HG03432 (cell line): ENCODE data around the gene RTN4RL1.
"Not testable (repeated sequence)": the region's sequence is repeated elsewhere in the genome, so short reads cannot be mapped to it uniquely, and the experiment has no call there.

Source experiments
- ATAC-seq: cut with Tn5 transposase; IDR thresholded peaks from one replicate; pipeline ENCODE4 v1.9.1; 2021; ENCODE audit warnings: mild to moderate bottlenecking, moderate library complexity; ENCODE audit not compliant: unreplicated experiment

RTN4RL1 gene

DNA sequence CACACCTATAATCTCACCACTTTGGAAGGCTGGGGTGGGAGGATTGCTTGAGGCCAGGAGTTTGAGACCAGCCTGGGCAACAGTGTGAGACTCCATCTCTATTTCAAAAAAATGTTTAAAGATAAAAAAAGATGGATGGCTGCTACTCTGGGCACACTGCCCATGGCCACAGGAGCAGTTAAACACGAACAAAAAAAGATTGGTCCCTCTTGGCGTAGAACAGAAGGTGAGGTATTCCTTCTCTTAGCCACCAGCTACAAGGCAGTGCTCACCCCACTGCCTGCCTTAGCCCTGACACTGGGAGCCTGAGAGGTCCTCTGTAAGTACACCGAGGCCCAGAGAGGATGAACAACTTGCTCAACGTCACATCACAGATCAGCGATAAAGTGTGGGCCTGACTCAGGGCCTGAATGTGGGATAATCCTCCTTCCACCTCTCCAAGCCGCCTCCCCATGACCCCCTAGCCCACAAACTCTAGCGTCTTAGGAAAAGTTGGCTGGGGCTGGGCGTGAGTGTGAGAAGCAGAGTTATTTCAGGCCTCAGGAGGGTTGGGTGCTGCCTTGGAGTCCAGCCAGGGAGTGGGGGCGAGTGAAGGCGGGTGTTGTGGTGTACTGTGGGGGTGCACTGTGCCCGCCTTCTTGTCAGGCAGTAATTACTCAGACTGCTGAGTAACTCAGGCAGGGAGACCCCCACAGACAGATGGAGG lies 2.5 kb upstream of the RTN4RL1 start:
- ATAC-seq, result no peak

DNA sequence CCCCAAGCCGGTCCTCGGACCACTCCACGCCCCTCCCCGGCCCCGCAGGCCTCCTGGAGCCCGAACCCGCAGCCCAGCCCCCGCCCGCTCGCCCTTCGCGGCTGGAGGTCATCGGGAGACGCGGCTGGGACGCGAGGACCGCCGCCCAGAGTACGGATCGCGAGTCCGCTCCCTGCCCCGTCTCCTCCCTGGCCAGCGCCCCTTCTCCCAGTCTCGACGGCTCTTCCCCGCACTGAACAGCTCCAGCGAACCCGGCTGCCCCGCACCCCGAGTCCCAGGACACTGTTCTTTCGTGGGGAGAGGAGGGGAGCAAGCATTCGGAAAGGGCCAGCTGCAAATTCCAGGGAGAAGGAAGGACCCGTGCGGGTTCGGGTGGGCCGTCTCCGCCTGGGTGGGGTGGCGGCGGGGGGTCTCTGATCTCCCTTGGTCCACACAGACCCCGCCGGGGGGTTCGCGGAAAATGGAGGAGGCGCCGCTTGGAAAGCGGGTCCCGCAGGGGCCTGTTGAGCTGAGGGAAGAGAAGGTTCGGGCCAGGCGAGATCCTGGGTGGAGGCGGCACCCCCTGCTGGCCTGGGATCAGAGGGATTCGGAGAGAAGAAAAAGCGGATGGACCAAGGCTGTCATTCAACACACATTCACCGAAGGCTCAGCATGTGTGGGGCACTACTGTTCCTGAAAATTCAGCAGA lies 632 bp upstream of the RTN4RL1 start:
- no peak for ATAC-seq

DNA sequence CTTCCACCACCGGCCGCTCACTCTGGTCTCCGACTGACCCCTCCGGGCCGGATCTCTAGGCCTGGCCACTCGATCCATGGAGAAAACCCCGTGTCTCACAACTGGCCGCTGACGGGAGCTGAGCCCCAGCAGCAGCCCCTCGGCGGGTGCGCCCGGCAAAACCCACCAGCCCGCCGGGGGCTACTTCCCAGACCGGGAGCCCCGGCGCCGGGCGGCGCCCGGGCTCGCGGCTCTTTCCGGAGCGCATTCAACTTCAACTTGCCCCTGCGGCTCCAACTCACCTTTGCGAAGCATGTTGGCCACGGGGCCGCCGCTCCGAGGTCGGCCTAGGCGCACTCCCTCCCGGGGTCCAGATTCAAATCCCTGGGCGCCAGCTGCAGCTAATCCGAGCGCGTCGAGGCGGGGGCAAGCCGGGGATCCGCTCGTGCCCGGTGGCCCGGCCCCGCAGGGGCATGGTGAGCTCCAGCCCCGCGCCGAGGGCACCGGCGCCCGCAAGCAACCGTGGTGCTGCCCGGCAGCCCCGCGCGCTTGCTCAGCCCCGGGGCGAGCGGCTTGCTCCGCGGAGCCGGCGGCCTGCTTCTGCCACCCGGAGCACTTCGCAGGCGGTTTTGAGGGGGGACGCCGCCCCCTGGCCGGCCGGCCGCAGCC lies 438 bp downstream of the RTN4RL1 start:
- ATAC-seq, result no peak

DNA sequence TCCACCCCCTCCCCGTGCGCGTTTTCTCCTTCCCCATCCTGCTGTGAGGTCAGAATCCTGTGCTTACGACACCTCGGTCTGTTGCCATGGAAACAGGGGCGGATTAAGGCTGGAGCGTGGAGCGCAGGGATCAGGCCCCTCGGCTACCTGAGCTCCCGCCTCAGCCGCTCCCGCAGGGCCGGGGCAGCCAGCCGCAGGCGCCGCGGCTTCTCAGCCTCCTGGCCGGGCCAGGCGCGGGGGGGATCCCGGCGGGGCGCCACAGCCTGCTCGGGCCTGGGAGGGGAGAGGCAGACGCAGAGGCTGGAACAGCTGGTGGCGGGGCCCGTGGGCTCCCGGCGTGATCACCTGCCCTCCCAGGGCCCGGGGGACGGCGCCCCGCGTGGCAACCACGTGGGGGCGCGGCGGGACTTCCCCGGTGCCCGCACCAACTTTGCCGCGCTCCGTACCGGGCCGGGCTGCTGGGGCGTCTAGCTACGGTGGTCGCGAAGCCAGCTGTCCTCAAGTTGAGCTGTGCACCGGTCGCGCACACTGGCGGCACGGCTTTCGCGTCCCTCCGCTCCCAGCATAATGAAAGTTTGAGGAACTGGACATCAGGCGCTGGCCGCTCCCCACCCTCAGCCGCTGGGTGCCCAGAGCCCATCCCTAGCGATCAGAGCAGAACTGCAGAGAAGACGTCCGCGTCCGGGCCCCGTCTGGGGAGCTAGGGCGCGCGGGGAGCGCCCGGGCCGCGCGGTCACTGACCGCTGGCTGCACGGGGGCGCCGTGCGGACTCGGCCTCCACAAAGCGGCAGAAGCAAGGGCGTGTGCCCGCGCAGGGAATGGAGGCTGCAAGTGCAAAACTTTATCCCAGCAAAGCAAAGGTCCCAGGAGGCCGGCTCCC lies 1.2 kb downstream of the RTN4RL1 start:
- no peak for ATAC-seq

DNA sequence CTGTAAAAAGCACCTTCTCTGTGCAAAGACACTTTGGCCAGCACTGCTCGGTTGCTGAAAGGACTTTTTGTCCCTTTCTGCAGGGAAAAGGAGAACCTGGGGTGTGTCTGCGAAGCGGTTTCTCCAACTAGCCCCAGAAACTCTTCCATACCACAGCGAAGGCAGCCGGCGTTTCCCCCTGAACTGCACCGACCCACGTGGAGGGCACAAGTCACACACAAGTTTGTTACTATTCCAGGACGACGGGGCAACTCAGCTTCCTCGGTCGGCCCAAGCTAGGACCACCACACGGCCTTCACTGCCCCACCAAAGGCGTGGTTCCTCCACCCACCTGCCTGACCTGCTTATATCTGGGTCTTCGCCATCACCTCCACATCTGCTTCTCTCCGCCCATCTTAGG lies 1.9 kb downstream of the RTN4RL1 start:
- no peak for ATAC-seq

DNA sequence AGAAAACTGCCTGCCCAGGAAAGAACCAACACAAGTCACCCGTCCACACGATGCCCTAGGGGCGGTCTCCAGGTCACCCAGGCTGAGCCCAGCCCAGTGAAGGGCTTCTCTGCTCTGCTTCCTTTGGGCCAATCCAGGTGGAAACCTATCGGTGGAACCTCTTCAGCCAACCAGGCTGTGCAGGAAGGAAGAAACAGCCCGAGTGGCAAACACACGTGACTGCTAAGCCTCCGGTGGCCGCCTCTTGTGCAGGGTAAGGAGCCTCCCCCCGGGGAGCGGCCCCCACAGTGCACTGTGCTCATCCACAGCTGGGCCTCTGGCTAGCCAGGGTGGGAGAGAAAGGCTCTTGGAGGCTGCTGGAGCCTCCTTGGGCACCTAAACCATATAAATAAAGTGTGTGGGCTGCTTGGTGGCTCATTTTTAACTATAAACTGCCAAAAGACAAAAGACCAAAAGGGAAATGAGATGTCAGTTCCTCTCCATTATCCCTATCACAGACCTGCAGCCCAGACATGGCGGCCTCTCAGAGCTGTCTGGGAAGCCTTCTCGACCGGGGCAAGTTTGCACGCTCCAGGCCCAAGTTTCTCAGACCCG lies 2.4 kb downstream of the RTN4RL1 start:
- ATAC-seq, result no peak

DNA sequence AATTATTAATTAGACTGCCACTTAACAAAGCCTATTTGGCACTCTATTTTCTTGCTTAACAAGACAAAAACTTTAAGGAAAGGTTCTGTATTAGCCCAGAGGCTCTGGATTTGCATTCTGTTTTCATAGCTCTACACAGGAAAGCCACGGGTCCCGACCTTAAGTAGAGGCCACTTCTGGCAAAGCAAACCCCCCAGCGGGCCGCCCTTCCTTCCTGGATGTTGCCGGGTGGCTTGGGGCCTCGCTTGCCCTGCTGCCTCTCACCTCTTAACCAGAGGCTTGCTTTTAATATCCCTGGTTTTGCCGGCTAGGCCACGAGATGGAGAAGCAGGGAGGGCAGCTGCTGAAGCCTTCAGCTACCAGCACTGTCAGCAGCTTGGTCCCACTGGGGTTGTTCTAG lies 4.4 kb downstream of the RTN4RL1 start:
- ATAC-seq, result no peak

DNA sequence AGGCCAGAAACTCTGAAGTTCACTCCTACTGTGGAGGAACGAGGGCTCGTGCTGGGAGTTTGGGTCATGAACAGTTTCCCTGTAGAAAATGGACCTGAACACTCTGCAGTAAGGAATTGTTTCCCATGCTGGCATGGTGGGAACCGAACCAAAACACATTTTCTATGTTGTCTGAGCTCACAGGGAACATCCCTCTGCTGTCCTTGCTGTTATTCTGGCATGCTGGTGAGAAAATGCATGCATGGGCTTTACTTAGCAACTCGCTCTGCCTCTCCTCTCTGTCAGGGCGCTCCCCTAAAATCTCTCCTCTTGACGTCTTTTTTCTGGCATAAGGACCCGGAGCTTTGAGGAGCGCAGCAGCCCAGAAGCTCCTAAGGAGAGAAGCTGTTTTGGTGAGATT lies 5.4 kb downstream of the RTN4RL1 start:
- no peak for ATAC-seq

DNA sequence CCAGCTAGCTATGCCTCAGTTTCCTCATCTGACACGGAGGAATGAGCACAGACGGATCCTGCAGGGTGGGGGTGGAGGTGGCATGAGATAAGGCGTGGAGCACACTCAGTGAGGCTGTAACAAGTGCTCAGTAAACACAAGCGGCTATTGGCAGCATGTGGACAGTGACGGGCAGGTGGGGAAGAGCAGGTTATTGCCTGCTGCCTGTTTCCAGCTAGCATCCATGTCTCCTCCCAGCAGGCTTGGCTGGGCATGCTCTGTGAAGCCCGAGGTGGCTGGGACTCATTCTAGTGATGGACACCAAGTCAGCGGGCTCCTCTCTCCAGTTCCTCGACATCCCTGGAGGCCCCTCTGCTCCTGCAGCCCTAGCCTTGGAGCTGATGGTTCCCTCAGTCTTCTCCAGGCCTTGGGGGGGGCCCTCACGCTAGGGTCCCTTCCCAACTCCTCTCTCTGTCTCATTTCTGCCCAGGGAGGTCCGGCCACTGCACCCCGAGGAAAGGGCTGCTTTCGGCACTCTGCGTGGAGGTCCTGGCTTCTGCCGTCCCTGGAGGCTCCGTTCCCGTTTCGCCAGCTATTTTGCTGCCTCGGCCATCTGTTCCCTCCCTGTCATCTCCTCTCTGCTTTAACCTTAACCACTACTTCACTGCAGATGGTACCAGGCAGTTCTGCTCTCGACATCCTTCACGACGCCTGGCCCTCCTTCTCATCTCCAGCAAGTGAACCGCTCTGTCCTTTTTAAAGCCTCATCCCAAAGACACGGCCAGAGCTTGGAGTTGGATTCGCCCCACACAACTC lies 6.2 kb downstream of the RTN4RL1 start:
- ATAC-seq, result no peak

DNA sequence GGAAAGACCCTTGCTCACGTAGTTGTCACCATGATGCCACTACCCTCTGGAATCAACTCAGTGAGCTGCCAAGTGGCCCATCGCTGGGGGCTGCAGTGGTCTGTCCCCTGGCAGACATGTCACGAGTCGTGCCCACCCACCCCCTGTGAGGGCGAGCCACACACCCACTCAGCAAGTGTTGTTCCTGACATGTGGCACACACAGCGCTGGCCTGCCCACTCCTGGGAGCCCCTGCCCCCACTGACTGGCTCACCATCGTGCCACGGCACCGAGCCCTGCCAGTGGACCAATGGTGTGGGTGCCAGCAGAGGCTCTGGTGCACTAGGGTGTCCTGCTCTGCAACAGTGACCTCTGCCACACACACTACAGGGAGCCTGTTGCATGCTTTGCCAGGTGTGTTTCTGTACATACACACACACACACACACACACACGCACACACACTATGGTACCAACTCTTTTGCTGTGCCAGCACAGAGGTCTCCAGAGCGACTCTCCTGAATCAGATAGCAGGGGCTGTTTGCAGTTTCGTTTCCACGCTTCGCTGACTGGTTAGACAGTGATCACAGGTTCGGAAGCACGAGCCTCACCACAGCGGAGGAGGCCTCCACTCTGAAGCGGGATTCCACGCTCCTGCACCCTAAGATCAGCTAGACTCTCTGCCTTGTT lies 7.7 kb downstream of the RTN4RL1 start:
- ATAC-seq, result no peak

DNA sequence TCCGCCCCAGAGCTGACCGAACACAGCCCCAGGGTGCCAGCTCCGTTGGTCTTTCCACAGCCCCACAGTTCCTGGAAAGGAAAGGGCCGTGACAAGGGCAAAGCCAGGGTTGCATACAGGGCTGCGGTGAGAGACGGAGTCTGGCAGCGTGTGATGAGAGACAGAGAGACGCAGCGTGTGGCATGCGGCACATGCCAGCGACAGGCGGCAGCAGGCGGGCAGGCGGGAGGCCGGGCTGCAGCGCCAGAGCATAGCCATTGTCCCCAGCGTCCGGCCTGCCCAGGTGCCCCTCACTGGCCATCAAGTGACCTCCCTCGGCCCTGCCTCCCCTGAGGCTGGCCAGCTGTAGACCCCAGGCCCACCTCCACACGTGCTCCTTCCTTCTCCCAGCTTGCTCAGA lies 8.6 kb downstream of the RTN4RL1 start:
- ATAC-seq, result no peak

DNA sequence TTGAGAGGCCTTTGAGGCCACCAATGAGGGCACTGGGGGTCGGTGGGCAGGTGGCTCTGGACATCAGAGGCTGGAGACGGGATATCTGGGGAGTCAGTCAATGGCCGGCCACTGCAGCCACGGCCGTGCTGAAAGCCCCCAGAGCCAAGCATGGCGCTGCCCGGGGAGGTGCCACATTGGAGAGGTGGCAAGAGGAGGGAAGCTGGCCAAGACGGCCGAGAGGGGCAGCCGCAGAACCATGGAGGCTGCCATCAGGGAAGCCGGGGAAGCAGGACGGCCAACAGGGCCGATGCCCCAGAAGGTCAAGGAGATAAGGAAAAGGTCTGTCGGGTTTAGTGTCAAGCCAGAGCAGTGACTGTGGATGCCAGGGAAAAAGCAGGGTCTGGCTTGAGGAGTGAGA lies 9.8 kb downstream of the RTN4RL1 start:
- ATAC-seq, result no peak

DNA sequence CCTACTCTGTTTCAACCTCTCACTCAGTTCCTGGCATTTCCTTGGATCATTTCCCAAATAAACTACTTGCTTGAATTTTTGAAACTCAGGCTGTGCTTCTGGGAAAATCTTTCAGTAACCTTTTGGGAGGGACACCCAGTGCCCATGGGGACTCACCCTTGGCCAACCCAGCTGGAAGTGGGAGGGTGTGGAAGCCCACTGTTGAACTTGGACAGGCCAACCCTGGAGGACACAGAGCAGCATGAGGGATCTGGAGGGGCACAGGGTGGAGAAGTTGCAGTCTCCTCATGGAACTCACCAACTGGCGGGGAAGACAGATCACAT lies 11.2 kb downstream of the RTN4RL1 start:
- no peak for ATAC-seq

DNA sequence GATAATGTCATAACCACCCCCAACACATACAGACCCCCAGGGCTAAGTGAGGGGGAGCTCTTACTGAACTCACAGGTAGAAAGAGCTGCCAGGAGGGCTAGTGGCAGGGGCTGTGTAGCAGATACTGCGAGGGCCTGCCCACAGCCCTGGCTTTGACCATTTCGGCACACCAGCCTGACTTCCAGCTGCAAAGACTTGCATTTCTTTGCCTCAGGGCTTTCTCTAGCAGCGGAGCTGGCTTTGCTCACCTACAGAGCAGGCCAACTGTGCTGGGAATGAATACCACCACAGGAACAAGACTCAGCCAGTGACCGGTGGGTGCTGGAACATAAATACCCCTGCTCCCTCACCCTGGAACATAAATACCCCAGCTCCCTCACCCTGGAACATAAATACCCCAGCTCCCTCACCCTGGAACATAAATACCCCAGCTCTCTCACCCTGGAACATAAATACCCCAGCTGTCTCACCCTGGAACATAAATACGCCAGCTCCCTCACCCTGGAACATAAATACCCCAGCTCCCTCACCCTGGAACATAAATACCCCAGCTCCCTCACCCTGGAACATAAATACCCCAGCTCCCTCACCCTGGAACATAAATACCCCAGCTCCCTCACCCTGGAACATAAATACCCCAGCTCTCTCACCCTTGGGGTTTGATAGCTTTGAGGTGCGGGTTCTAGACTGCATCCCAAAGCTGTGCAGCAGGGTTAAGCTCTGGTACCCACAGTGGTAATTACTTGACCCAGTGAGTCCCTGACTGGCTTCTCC lies 11.7 kb downstream of the RTN4RL1 start:
- ATAC-seq, result not testable (repeated sequence)

DNA sequence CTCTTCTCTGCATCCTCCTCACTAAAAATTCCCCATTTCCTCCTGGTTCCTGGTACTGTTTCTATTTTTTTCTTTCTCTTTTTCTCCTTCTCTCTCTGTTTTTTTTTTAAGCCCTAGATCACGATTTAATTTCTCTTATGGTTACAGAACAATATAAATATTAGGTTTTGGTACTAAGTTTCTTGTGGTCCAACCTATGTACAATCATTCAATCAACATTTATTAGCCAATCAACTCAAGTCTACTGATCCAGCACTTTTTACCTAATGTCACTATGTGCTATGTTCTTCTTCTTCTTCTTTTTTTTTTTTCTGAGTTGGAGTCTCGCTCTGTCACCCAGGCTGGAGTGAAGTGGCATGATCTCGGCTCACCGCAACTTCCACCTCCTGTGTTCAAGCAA lies 12.6 kb downstream of the RTN4RL1 start:
- ATAC-seq, result no peak

DNA sequence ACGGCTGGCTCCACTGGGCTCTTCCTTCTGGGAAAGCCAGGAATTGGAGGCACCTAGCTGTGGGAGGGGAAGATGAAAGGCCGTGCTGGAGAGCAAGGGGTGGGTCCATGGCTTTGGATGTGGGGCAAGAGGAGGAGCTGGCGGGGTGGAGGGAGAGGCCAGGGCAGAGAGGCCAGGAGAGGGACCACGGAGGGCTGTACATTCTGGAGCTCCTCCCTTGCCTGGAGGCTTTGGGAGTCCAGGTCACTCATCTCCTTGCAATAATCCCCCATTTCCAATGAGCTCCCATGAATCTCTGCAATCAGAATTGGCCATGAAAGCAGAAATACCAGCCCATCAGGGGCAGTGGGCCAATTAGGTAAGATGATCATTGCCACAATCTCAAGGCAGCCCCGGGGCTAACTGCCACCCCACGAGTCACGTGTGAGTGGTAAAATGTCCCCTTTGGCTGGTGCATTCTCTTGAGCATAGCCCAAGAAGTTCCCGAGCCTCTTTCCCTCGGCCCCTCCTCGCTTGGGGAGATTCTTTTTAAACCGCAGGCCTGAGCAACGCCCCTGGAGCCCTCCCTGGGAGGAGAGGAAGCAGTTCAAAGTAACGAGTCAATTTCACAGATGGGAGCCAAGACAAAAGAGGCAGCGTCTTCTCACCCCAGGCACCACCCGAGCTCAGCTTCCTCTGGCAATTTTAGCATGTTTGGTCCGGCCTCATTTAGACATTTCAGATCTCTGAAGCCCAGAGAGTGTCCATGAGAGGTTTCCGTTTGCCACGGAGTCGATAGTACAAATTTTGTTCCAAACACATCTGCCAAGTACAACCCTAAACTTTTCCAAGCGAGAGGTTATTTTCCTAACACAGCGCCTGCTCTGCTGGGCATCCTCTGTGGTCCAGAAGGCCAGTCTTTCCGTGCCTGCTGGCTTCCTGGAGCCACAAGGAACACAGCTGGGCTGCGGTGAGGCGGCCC lies 13.4 kb downstream of the RTN4RL1 start:
- ATAC-seq, result no peak

DNA sequence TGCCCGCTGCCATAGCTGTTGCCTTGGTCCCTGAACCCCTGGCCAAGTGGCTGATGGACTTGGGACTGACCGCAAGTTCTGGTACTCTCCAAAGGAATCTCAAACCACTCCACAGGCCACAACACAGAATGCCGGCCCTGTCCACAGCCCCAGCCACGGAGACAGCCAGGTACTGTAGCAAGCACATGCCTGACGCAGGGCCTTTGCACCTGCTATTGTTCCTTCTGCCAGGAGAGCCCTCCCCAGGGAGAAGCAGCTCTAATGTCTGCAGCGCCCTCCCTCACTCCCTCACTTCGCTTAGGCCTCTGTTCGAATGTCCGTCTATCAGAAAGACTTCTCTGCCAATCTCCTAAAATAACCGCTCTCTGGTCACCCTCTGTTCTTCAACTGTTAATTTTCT lies 15.4 kb downstream of the RTN4RL1 start:
- no peak for ATAC-seq
